ENCODE data around the gene TMEM89.

The TMEM89 gene

DNA sequence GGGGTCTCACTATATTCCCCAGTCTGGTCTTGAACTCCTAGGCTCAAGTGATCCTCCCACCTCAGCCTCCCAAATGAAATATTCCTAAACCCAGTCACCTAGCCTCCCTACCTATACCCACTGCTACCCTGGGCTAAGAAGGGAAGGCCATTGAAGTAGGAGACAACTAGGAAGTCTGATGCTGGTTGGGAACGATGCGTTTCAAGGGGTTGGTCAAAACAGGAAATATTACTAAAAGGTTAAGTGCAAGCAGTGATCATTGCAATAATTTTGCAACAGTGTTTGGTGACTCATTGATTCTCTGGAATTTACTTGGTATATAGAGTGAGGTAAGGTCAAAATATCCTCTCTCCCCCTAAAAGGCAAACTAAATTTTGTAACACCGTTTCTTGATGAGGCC is 7.5 kb downstream of the TMEM89 start:
- DNase-seq (ENCODE audit: low read depth in 2 of 2): no peak

DNA sequence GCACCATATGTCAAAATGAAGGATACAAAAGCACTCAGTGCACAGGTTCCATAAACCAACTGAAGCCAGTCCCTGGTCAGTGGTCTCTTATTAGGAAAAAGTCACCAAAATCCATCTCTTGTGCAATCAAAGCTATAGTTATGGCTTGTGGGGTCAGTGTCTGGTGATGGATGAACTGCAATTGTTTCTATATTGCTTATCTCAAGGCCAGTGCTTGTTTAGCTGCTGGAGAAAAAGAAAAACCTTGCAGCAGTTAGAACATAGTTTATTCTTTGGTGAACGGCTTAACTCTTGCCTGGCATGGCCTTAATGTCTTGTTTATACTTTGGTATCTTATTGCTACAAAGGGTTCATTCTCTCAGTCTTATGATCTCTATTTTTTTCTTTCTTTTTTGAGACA is 9.3 kb downstream of the TMEM89 start:
- no peak for DNase-seq (ENCODE audit: low read depth in 2 of 2)

DNA sequence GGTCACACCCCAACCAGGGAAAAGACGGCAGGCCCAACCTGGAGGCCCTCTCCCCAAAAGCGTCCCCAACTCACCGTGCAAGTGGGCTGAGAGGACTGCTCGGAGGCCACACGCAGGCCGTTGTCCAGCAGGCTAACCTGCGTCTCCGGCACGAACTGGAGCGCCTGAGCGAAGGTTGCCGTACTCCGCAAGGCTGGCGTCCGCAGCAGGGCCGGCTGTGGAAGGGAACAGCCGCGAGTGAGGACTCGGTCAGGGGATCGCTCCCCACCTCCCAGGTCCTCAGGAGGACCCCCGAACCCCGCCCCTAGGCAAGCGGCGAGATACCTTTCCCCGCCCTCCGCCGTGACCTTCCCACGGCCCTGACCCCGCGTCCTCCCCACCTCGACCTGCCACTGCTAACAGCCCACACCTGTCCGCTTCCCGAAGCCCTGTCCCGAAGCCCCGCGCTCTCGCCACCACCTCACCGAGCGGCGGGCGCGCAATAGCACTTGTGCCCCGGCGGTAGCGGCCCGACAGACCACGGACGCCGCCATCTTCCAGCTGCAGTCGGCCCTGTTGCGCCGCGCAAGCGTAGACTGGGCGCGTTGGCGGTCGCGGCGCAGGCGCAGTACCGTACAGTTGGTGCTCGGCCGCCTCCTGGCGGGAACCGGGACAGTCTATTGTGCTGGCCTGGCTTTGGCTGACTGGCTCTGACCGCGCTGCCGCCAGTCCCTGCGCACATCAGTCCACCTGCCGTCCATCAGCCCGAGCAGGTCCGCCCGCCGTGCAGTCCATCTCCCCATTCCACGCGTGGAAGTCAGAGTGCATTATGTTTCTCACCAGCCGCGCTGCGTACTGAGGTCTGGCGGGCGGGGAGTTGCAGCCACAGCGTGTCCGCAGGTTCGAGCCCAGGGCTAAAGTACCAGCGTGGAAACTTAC is 12.2 kb downstream of the TMEM89 start, which contains the start of gene UQCRC1:
UQCRC1 (minus strand) TSS at position 559 of the 918 bp plus-strand sequence; CDS start at position 533, 26 bp downstream.
- DNase-seq (ENCODE audit: low read depth in 2 of 2): peak; percentile 87 to 89

DNA sequence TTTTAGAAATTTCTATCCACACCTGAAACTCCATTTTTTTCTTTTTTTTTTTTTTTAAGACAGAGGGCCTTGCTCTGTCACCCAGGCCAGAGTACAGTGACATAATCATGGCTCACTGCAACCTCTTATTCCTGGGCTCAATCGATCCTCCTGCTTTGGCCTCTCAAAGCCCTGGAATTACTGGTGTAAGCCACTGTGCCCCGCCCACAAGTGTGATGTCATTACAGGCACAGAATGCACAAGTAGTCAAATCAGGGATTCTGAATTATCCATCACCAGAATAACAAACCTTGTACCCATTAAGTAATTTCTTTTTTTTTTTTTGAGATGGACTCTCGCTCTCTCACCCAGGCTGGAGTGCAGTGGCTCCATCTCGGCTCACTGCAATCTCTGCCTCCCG is 14.1 kb downstream of the TMEM89 start:
- DNase-seq (ENCODE audit: low read depth in 2 of 2): no peak

DNA sequence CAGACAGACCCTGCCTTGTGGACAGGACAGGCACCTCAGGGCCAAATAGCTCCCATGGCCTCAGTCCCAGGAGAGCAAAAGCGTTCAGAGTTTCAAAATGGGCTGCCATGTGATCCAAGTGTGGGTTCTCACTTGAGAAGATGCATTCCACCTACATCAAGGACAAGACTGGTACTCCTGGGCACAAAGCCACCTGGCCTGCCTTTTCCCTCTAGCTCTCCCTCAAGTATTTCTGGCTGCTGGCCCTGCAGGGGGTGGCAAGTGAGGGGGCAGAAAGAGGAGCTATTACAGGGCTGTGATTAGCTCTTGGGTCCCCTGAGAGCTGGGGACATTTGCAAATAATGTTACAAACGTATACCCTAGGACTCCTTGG is 20.0 kb downstream of the TMEM89 start:
- no peak for DNase-seq (ENCODE audit: low read depth in 2 of 2)

DNA sequence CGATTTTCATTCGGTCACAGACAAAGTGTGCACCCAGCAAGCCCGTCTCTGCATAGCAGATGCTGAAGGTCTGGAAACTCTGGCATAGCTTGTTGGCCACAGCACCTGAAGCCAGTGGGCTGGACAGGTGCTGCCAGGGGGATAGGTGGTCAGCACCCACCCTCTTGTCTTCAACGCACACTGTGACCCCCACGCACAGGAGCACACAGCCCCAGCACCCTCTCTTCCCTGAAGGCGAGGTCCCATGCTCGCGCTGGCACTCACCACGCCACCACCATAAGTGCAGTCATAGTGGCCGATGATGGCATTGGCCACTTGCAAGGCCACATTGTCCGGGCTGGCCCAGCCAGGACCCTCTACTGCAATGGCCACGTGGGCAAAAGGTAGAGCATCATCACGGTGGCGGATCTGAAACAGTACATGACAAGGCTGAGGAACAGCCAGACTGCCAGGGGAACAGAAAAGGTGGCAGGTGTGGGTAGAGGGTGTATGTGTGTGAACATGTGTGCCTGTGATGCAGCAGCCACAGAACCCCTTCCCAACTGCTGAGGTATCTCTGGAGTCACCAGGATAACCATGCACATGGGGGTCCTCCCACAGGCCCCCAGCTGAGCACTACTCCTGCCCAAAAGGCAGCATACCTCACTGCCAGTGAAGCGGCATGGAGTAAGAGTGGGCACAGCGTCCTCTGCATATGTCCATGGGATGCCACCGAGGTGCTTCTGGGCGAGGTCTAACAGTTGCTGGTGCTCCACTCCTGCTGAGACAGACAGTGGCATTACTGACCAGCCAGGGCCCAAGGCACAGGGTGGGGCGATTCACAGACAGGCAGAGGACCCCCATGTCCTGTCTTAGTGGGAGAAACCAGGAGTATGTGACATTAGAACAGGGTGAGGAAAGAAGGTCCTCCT is 20.6 kb downstream of the TMEM89 start:
- no peak for DNase-seq (ENCODE audit: low read depth in 2 of 2)

DNA sequence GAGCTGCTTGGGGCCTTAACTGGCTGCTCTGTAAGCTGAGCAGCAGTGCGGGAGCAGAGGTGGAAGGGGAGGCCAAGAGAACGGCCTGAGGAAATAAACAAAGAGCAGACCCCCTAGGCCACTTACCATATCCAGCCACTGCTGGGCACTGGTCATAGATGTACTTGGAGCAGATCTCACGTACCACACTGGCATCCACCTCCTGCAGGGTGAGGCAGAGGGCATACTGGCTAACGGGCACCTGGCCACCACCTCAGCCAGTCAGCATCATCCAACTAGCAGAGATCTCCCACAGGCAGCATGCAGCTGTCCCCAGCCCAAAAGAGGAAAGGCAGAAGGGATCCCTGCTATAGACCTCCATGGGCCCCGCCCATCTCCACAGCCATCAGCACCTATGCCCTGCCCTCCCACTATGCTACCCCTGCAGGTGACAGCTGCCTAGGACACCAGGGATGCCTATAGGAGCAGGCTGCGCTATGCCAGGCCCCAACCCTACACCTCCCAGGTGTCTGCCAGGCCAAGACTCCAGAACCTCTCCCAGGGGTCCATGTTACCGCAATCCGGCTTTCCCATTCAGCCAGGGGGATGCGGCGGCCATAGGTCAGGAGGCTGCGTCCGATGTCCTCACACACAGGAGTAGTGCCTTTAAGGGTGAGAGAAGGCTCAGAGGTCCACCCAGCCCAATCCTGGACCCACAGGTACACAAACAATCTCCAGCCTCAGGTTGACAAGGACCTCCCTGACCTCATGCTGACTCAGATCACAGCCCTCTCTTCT is 21.9 kb downstream of the TMEM89 start:
- no peak for DNase-seq (ENCODE audit: low read depth in 2 of 2)

DNA sequence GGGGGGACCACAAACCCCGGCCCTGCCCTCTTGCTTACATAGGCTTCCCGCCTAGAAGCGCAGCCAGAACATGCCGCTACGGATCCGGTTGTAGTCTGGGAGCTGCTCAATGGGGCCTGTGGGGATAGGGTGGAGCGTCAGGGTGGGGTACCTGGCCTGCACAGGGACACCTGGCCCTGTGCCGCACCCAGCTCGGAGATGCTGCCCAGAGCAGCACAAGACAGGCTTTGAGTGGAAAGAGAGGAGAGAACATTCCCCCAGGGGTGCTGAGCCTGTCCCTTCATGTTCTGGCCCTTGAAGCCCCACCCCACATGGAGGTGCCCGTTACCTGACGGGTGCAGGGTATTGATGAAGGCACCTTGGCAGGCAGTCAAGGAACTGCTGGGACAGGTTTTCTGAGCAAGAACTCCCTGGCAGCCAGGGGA is 22.5 kb downstream of the TMEM89 start:
- DNase-seq (ENCODE audit: low read depth in 2 of 2): no peak

DNA sequence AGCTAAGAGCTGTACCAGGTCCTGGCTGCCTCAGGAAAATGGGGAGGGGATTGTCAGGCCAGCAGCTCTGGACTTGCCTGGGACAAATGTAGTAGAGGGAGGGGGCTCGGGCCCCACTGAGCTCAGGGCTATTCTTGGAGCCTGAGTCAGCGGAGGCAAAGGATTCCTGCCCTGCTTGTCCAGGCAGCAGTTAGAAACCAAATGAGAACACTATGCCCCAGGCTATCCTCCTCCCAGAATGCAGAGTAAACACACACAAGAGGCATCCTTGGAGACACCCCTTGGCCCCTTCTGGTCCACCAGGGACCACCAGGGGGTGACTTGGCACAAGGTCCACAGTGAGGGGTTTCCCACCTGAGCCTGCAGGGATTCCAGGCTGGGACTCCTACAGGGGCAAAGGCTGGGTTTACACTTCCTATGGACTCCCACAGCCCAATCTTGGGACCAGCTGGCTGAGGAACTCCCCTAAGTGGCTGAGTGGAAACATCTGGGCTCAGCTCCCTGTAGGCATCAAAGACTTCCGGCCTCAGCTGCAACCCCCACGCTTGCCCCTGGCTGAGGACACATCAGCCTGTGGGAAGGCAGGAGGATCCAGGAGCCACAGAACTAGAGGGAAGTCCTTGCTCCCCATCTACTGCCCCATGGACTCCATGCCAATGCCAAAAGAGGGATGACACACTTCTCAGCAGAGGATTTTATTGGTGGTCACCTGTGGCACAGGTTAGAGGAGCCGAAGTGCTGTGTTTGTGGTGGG is 23.1 kb downstream of the TMEM89 start:
- DNase-seq (ENCODE audit: low read depth in 2 of 2): no peak

DNA sequence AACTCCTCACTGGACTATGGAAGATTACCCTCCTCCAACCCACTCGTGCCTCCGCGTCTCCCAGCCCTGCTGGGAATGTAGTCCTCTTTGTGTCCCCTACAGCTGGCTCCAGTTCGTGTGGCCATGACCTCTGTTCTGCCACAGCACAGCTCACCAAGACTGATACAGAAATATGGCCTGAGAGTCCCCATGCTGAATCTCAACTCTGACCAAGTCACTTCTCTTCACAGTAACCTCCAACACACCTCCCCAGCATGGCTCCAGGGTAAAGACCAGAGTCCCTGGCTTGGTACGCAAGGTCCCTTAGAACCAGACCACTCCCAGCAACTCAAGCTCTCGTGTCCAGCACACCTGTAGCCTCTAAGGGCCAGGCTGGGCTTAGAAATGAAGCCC is 24.2 kb downstream of the TMEM89 start:
- DNase-seq (ENCODE audit: low read depth in 2 of 2): no peak

DNA sequence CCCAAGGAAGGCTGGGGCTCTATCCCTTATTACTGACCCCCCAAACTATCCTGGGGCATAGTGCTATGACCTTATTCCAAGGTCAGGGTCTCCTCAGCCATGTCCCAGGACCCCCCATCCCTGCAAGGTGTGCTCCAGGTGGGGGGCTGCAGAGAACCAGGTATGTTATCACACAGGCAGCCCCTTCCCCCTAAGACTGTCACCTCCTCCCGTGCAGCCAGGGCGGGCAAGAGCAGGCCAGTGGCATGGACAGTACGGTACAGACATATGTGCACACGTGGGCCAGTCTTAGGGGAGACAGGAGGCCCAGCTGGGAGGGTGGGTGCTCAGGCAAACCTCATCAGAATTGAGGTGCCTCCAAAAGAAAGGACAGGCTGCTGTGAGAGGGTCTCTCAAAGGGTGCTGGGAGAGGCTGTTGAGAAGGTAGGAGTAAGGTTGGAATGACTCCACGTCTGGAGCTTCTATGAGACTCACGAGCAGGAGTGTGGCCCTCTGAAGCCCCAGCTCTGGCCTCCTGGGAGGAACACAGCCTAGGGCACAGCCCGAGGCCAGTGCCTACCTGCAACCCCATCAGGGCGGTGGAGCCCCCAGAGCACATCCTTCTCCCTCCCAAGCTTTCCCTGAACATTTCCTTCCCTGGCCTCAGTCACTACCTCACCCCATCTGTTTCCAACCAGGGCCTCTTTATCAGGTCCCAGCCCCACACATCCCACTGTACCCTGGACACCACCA is 24.7 kb downstream of the TMEM89 start:
- no peak for DNase-seq (ENCODE audit: low read depth in 2 of 2)

DNA sequence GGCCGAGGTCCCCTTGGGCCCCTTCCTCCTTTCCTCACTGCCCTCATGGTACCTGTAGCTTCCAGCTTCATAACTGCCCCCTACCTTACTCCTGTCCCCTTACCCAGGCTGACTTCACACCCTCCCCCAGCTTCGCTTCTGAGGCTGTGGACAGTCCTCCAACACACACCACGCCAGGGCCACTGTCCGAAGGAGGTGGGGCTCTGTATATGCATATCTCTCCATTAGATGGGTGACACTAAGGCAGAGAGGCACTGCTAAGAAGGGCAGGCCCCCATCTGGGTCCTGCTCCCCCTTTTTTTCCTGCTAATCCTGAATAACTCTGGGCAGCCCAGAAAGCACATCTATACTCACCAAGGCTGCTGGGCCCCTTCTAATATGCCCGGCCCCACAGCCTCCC is 25.4 kb downstream of the TMEM89 start:
- no peak for DNase-seq (ENCODE audit: low read depth in 2 of 2)

DNA sequence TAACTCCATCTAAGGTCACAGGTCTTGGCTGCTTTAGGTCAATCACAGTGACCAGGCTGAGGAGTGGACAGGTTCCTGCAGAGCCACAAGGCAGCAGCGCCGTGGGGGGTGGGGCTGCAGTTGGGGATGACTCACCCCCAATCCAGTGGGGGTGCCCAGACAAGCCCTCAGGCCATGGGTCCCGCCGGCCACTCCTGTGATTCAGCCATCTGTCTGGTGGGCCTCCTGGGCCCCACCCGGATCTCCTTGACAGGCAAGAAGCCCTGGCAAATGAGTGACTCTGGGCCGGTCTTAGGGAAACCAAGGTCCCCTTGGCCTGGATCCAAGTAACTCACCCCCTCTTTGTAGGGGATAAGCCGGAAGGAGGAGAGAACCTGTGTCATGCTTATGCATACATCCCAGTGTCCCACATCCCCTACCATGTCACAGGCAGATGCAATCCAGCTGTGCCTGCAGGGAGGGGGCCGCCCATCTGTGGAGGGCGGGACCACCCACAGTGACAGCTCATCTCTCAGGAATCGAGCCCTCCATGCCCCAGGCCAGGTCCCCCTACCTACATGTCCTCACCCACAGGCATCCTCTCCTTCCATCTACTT is 25.9 kb downstream of the TMEM89 start:
- no peak for DNase-seq (ENCODE audit: low read depth in 2 of 2)

DNA sequence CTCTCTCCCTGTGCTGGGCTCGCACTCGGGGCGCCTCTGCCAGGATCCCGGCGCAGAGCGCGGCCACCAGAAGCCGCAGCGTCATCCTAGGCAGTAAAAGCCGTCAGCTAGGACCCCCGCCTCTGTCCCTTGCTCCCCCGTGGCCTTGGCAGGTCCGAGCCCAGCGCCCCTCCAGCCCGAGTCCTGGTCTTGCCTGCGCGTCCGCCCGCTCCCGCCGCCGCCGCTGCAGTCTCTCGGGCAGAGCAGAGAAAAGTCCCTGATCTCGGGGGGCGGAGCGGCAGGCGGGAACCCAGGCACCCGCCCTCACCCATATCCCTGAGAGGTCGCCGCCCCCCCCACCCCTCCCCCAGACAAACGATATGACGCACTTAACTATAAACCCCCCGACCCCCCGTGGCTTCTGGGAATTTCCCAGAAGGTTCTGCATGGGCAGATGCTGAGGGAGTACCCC is 26.5 kb downstream of the TMEM89 start, which contains the start of gene COL7A1:
COL7A1 (minus strand) TSS at position 255 of the 451 bp plus-strand sequence; CDS start at position 85, 170 bp downstream.
- DNase-seq (ENCODE audit: low read depth in 2 of 2): no peak

DNA sequence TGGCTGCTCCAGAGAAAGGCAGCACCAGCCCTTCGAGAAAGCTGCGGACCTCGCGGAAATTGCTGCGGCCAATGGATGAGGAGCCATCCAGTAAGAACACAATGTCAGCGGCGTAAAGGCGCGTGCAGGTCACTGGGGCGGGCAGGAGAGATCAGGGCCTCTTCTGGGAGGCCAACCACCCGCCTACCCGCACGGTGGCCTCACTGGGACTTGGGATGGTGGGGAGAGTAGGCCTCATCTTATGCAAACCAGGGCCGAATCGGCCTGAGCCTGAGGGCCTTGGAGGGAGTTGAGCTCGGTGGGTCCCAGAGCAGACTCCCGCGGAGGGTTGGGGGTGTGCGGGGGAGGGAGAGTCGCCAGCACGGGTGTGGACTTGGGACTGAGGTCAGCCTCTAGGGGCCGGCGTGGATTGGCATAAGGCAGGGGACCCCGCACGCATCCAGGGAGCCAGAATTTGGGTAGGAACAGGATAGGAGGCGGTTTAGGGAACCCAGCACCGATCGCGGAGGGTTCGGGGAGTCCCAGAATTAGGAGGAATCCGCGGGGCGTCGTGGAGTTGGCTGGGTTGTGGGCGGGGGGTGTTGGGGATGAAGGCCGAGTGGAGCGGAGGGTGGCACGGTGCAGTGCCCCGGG is 27.0 kb downstream of the TMEM89 start:
- DNase-seq (ENCODE audit: low read depth in 2 of 2): no peak

DNA sequence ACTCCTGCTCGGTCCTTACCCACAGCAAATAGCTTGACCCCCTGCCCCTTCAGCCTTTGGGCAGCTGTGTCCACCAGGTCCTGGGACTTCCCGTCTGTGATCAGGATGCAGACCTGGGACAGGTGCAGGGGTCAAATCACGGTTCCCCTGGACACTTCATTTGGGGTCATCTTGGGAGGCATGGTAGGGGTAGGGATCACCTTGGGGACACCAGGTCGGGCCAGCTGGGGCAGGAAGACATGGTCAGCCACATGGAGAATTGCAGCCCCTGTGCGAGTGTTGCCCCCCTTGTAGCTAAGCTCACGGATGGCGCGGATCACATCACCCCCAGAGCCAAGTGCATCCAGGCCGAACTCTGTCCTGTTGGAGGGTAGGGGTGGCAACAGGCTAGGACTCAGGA is 28.2 kb downstream of the TMEM89 start:
- DNase-seq (ENCODE audit: low read depth in 2 of 2): no peak

DNA sequence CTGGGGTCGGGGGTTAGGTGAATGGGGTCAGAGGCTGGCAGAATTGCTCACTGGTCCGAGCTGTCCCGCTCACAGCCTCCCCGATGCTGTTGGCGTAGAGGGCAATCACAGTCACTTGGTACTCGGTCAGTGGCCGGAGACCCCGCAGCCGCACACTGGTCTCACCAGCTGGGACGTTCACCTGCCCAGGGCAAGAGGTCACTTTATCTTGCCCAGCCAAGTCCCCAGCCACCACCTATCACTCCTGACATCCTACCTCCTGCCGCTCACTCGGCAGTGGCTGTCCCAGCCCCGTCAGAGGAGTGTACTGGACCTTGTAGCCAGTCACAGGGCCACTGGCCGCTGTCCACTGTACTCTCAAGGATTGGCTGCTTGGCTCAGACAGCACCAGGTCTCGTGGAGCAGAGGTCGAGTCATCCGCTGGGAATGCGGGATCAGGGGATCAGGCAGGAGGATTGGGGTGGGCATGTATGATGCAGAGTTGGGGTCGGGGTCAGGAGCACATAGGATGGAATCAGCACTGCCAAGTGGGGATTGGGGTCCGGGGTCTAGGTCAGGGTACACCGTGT is 29.0 kb downstream of the TMEM89 start:
- no peak for DNase-seq (ENCODE audit: low read depth in 2 of 2)

DNA sequence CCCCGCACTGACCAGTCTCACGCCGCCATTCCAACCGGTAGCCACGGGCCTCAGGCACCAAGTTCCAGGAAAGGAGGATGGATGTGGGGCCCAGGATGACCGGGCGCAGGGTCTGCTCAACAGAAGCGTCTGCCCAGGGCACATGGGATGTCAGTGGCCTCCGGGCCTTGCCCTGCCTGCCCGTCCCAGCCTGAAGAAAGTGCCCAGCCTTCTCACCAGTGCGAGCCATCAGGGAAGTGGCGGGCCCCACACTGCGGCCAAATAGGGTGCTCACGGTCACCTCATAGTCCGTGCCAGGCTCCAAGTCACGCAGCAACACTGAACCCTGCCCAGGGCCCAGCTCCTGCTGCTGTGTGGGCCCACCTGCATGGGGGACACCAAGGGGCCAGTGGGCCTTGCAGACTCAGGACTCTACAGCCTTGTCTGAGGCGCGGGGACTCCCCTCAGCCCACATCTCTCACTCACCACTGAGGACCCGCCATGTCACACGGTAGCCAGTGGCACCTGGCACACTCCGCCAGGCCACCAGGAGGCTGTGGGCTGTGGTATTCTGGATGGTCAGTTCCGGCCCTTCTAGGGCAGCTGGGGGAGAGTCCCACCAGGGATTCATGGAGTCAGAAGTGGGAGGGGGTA is 29.6 kb downstream of the TMEM89 start:
- no peak for DNase-seq (ENCODE audit: low read depth in 2 of 2)
